Mesenchymal stem cell (in vitro differentiated cells and primary cell): ENCODE data around the gene ARSG.
A peak's percentile ranks its signal among the peaks of the same experiment; 100 is the strongest.

Experiments used
- DNase-seq: peaks from one replicate; pipeline ENCODE4 v3.0.0-alpha.2; 2013
- H2AFZ ChIP-seq: one replicate; pipeline ENCODE4 v1.6.1; 2013; ENCODE audit warnings: low read depth, mild to moderate bottlenecking, control low read depth, inconsistent platforms, low read length, moderate library complexity
- H2AK5ac ChIP-seq: 2 replicates; pipeline ENCODE4 v1.6.1; 2013; ENCODE audit warnings: low read length, moderate library complexity, mild to moderate bottlenecking, inconsistent platforms; ENCODE audit not compliant: severe bottlenecking
- H2BK120ac ChIP-seq: one replicate; pipeline ENCODE4 v1.6.1; 2013; ENCODE audit warnings: low read depth, mild to moderate bottlenecking, inconsistent platforms, low read length, moderate library complexity
- H2BK12ac ChIP-seq, 2 experiments: one replicate each; pipeline ENCODE4 v1.6.1; 2013; ENCODE audit warnings: inconsistent platforms in 2 of 2, low read length in 2 of 2, mild to moderate bottlenecking in 2 of 2, moderate library complexity in 2 of 2, control low read depth in 1 of 2
- H2BK15ac ChIP-seq: one replicate; pipeline ENCODE4 v1.6.1; 2013; ENCODE audit warnings: mild to moderate bottlenecking, low read depth, inconsistent platforms; ENCODE audit not compliant: poor library complexity, severe bottlenecking
- H2BK5ac ChIP-seq: 2 replicates; pipeline ENCODE4 v1.6.1; 2013; ENCODE audit warnings: low read depth, mild to moderate bottlenecking, low read length, control low read depth, inconsistent platforms; ENCODE audit not compliant: poor library complexity, severe bottlenecking
- H3K14ac ChIP-seq, 2 experiments: one replicate each; pipeline ENCODE4 v1.6.1; 2013; ENCODE audit warnings: inconsistent platforms in 2 of 2, low read length in 2 of 2, control low read depth in 1 of 2, mild to moderate bottlenecking in 1 of 2, moderate library complexity in 1 of 2
- H3K18ac ChIP-seq, 2 experiments: one replicate each; pipeline ENCODE4 v1.6.1; 2013; ENCODE audit warnings: inconsistent platforms in 2 of 2, low read length in 2 of 2, control low read depth in 1 of 2, low read depth in 1 of 2, mild to moderate bottlenecking in 1 of 2
- H3K23ac ChIP-seq, 2 experiments: one replicate each; pipeline ENCODE4 v1.6.1; 2013; ENCODE audit warnings: inconsistent platforms in 2 of 2, low read length in 2 of 2, mild to moderate bottlenecking in 2 of 2, moderate library complexity in 2 of 2, control low read depth in 1 of 2
- H3K27ac ChIP-seq: 2 replicates; pipeline ENCODE4 v1.5.1; 2013; ENCODE audit warnings: mild to moderate bottlenecking, moderate library complexity, low read length, control low read depth, inconsistent platforms; ENCODE audit not compliant: poor library complexity, severe bottlenecking
- H3K27me3 ChIP-seq, 2 experiments: 2 replicates each; pipeline versions ENCODE4 v1.6.1 to v1.7.0; 2013; ENCODE audit warnings: low read length in 2 of 2, mild to moderate bottlenecking in 2 of 2, moderate library complexity in 2 of 2, control low read depth in 1 of 2, inconsistent platforms in 1 of 2; ENCODE audit not compliant: control insufficient read depth in 1 of 2, insufficient read depth in 1 of 2
- H3K36me3 ChIP-seq, 2 experiments: 2 replicates each; pipeline versions ENCODE4 v1.6.1 to v1.7.0; 2013; ENCODE audit warnings: low read length in 2 of 2, control low read depth in 1 of 2, inconsistent platforms in 1 of 2, low read depth in 1 of 2, mild to moderate bottlenecking in 1 of 2; ENCODE audit not compliant: insufficient read depth in 2 of 2, control insufficient read depth in 1 of 2
- H3K4ac ChIP-seq, 2 experiments: one replicate each; pipeline ENCODE4 v1.6.1; 2013; ENCODE audit warnings: inconsistent platforms in 2 of 2, low read length in 2 of 2, mild to moderate bottlenecking in 2 of 2, moderate library complexity in 2 of 2, control low read depth in 1 of 2, low read depth in 1 of 2
- H3K4me1 ChIP-seq: 2 replicates; pipeline ENCODE4 v1.6.1; 2013; ENCODE audit warnings: low read depth, low read length, control low read depth; ENCODE audit not compliant: control insufficient read depth, insufficient read depth
- H3K4me2 ChIP-seq: 2 replicates; pipeline ENCODE4 v1.6.1; 2013; ENCODE audit warnings: low read length, mild to moderate bottlenecking, inconsistent platforms; ENCODE audit not compliant: poor library complexity, severe bottlenecking
- H3K4me3 ChIP-seq, 2 experiments: 2 replicates each; pipeline versions ENCODE4 v1.5.1 to v1.7.0; 2013; ENCODE audit warnings: low read length in 2 of 2, mild to moderate bottlenecking in 2 of 2, control low read depth in 1 of 2, low read depth in 1 of 2; ENCODE audit not compliant: insufficient read depth in 1 of 2
- H3K79me1 ChIP-seq: replicated peaks from 2 replicates; pipeline ENCODE4 v1.6.1; 2013; ENCODE audit warnings: mild to moderate bottlenecking, control low read depth, low read length, inconsistent platforms; ENCODE audit not compliant: poor library complexity, severe bottlenecking
- H3K9ac ChIP-seq: 2 replicates; pipeline ENCODE4 v1.7.0; 2013; ENCODE audit warnings: mild to moderate bottlenecking, low read length, moderate library complexity
- H3K9me3 ChIP-seq: 2 replicates; pipeline ENCODE4 v1.7.0; 2013; ENCODE audit warnings: mild to moderate bottlenecking, low read length; ENCODE audit not compliant: control insufficient read depth
- H4K8ac ChIP-seq: one replicate; pipeline ENCODE4 v1.6.1; 2013; ENCODE audit warnings: inconsistent platforms, mild to moderate bottlenecking, low read length, moderate library complexity
- H4K91ac ChIP-seq: one replicate; pipeline ENCODE4 v1.6.1; 2013; ENCODE audit warnings: mild to moderate bottlenecking, low read length, inconsistent platforms
- WGBS: methylation state at CpG from one replicate; pipeline ENCODE4 v1.1.7; 2013; ENCODE audit warnings: mixed read lengths; 5-methylcytosine and 5-hydroxymethylcytosine counted together

The ARSG gene

DNA sequence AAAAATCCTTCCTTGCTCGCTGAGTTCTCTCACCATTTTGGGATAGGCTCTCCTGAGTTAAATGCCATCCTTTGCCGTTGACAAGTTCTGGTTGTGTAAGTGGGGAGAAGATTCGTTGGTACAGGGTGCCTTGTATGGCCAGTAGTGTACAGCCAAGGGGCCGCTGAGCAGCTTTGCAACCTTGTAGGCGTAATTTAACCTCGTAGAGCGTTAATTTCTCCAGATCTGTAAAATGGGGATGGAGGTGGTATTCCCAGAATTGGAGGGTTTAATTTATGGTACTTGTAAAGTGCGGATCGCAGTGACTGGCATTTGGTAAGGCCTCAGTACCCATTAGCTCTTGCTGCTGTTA lies 1.4 kb downstream of the ARSG start:
- no peak for DNase-seq
- no peak overlapping the region for H2AK5ac ChIP-seq
- H3K4me2 ChIP-seq: peak overlapping the region; percentile 100
- peak overlapping the region in 1 of 2 experiments; percentile 86 for H3K18ac ChIP-seq
- H3K4me3 ChIP-seq: peak overlapping the region in 1 of 2 experiments; percentile 82
- no peaks in the 10 kb centered on the region for H3K79me1 ChIP-seq
- no peaks in the 10 kb centered on the region for H3K36me3 ChIP-seq
- H2BK12ac ChIP-seq: no peak overlapping the region
- H4K91ac ChIP-seq: no peak overlapping the region
- H3K9ac ChIP-seq: peak overlapping the region; percentile 77
- no peak overlapping the region for H2BK5ac ChIP-seq
- peaks cover 29 to 55% of the 10 kb centered on the region in 2 experiments for H3K27me3 ChIP-seq
- no peak overlapping the region for H3K27ac ChIP-seq
- H2AFZ ChIP-seq: no peak overlapping the region
- 45% methylated on average over 9 of the region's 9 CpGs for WGBS
- peaks cover 12% of the 10 kb centered on the region for H3K4me1 ChIP-seq
- H2BK15ac ChIP-seq: no peak overlapping the region
- H3K14ac ChIP-seq: no peak overlapping the region
- H3K23ac ChIP-seq: no peak overlapping the region
- H3K9me3 ChIP-seq: no peaks in the 10 kb centered on the region
- no peak overlapping the region for H2BK120ac ChIP-seq
- H3K4ac ChIP-seq: no peak overlapping the region
- no peak overlapping the region for H4K8ac ChIP-seq

DNA sequence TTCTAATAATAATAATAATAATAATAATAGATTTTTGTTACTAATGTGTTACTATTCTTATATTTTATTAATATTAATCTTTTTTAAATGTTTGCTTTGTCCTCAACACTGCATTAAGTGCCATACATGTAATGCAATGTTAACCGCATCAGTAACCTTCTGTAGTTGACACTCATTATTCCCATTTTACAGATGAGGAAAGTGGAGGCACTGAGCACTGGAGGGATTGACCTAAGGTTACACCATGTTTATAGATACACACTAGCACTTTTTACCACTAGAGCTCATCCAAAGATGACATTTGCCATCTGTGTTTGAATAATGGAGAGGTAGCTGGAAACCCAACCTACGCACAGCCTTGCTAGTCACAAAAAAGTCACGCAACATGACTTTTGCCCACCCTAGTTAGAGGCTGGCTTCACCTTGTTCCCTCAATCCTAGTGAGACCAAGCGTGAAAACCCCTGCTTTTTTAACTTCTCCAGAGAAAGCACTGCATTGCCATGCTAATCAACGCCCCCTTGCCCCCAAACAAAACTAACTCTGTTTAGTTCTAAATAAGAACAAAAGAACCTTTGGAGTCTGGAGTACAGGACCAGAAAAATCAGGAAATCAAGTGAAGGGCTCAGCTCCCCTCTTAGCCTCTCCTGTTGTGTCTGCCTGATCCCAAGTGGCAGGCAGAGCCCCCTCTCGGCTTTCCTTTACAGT lies 2.3 kb downstream of the ARSG start:
- no peak overlapping the region for H3K27ac ChIP-seq
- H2BK15ac ChIP-seq: no peak overlapping the region
- no peak overlapping the region for H2AK5ac ChIP-seq
- H3K18ac ChIP-seq: peak overlapping the region in 1 of 2 experiments; percentile 49
- H2BK12ac ChIP-seq: no peak overlapping the region
- no peaks in the 10 kb centered on the region for H3K36me3 ChIP-seq
- peaks cover 29 to 55% of the 10 kb centered on the region in 2 experiments for H3K27me3 ChIP-seq
- no peak overlapping the region for H2BK120ac ChIP-seq
- 88% methylated on average over 6 of the region's 6 CpGs for WGBS
- peak overlapping the region in 1 of 2 experiments; percentile 13 for H3K4ac ChIP-seq
- H2BK5ac ChIP-seq: no peak overlapping the region
- H3K9me3 ChIP-seq: no peaks in the 10 kb centered on the region
- H3K23ac ChIP-seq: no peak overlapping the region
- no peak overlapping the region for H4K91ac ChIP-seq
- H3K79me1 ChIP-seq: no peaks in the 10 kb centered on the region
- peaks cover 12% of the 10 kb centered on the region for H3K4me1 ChIP-seq
- H3K4me3 ChIP-seq: no peak overlapping the region
- no peak overlapping the region for H4K8ac ChIP-seq
- H3K14ac ChIP-seq: no peak overlapping the region
- H3K4me2 ChIP-seq: no peak overlapping the region
- DNase-seq: no peak
- no peak overlapping the region for H3K9ac ChIP-seq
- H2AFZ ChIP-seq: no peak overlapping the region

DNA sequence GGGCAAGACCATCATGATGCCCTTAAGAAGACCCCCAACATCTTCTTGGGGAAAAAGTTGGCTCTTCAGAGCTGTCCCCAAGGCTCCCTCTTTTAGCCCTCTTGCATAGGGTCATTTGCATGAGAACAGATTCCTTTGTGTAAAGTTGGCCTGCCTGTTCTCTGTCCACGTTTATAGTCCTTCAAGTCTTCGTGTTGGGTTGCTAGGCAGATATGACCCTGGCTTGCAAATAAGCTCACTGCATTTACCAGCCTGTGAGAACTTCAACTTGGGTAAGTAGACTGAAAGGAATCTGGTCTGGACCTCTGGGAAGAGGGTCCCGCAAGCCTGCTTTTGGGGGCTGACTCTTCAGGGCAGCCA lies 2.9 kb downstream of the ARSG start:
- H2BK12ac ChIP-seq: no peak overlapping the region
- no peak overlapping the region for H3K23ac ChIP-seq
- H2BK5ac ChIP-seq: no peak overlapping the region

DNA sequence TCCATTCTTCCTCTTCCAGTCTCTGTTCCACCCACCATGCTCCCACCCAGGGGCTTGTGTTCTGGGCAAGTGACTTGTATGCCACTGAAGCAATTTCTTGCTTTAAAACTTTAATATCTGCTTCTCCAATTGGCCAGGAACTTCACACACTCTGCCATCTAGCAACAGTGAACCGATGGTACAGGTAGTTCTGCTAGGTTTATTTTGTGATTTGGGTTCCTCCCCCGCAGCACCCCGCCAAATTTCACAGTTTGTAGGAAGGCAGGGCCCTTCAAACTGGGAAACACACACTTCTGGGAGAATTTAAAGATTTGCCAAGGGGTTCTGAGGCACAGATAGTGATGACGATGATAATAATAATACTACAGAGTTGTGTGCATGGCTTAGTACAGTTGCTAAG lies 3.3 kb downstream of the ARSG start:
- Histone ChIP-seq H4K91ac (no peak overlapping the region), H3K9me3 (no peaks in the 10 kb centered on the region), H2BK120ac (no peak overlapping the region), H3K36me3 (no peaks in the 10 kb centered on the region), H3K4ac (no peak overlapping the region), H3K18ac (no peak overlapping the region), H2AK5ac (no peak overlapping the region), H3K4me1 (peaks cover 12% of the 10 kb centered on the region), H3K4me2 (no peak overlapping the region), H3K4me3 (no peak overlapping the region), H2AFZ (no peak overlapping the region), H3K9ac (no peak overlapping the region), H3K23ac (no peak overlapping the region), H2BK5ac (no peak overlapping the region), H2BK12ac (no peak overlapping the region), H2BK15ac (no peak overlapping the region), H3K27me3 (peaks cover 29 to 53% of the 10 kb centered on the region in 2 experiments), H3K27ac (no peak overlapping the region), H3K79me1 (no peaks in the 10 kb centered on the region), H3K14ac (no peak overlapping the region), H4K8ac (no peak overlapping the region)
- DNase-seq: no peak
- WGBS: 87% methylated on average over 4 of the region's 4 CpGs

More for the DNA sequence above, 2.9 kb downstream of the ARSG start:
- Histone ChIP-seq H3K36me3 (no peaks in the 10 kb centered on the region), H3K79me1 (no peaks in the 10 kb centered on the region), H3K14ac (no peak overlapping the region), H2AK5ac (no peak overlapping the region), H3K9me3 (no peaks in the 10 kb centered on the region), H4K8ac (no peak overlapping the region), H3K4me2 (no peak overlapping the region), H3K27me3 (peaks cover 29 to 55% of the 10 kb centered on the region in 2 experiments), H3K9ac (no peak overlapping the region), H2BK15ac (no peak overlapping the region), H3K4me1 (peaks cover 12% of the 10 kb centered on the region), H3K27ac (no peak overlapping the region), H2BK120ac (no peak overlapping the region), H4K91ac (no peak overlapping the region), H3K4me3 (no peak overlapping the region), H3K18ac (no peak overlapping the region), H3K4ac (peak overlapping the region in 1 of 2 experiments; percentile 13), H2AFZ (no peak overlapping the region)
- WGBS: 81% methylated on average over 3 of the region's 3 CpGs
- DNase-seq: peak; percentile 43
